Measurements from ENCODE around the gene PTPRE.

The PTPRE gene

GRCh38 chr10:127962205-127962604 is 55.3 kb downstream of the PTPRE start:
- no peak for DNase-seq

- DNase-seq, result no peak
These were observed 56.2 kb downstream of the PTPRE start for GRCh38 chr10:127963136-127963535.

- no peak for DNase-seq
These were observed 57.7 kb downstream of the PTPRE start for GRCh38 chr10:127964621-127965020.

- DNase-seq, result no peak
These were observed 60.0 kb downstream of the PTPRE start for GRCh38 chr10:127966875-127967274.

GRCh38 chr10:127968027-127968441 is 61.1 kb downstream of the PTPRE start:
- no peak for DNase-seq

- no peak for DNase-seq
These were observed 61.8 kb downstream of the PTPRE start for GRCh38 chr10:127968659-127969058.

GRCh38 chr10:127971101-127971946 is 64.4 kb downstream of the PTPRE start:
- no peak for DNase-seq

- no peak for DNase-seq
These were observed 65.2 kb downstream of the PTPRE start for GRCh38 chr10:127971963-127972615.

- no peak for DNase-seq
These were observed 66.0 kb downstream of the PTPRE start for GRCh38 chr10:127972751-127973357.

- DNase-seq, result no peak
These were observed 66.9 kb downstream of the PTPRE start for GRCh38 chr10:127973791-127974311.

GRCh38 chr10:127974911-127975310 is 68.0 kb downstream of the PTPRE start:
- no peak for DNase-seq

GRCh38 chr10:127976286-127976685 is 69.4 kb downstream of the PTPRE start:
- no peak for DNase-seq

- no peak for DNase-seq
These were observed 69.9 kb downstream of the PTPRE start for GRCh38 chr10:127976701-127977356.

GRCh38 chr10:127977357-127978009 is 70.6 kb downstream of the PTPRE start:
- DNase-seq, result no peak

- no peak for DNase-seq
These were observed 71.6 kb downstream of the PTPRE start for GRCh38 chr10:127978481-127978880.

- DNase-seq, result no peak
These were observed 72.1 kb downstream of the PTPRE start for GRCh38 chr10:127979045-127979444.

GRCh38 chr10:127979566-127979965 is 72.7 kb downstream of the PTPRE start:
- DNase-seq, result no peak

GRCh38 chr10:127980898-127981297 is 74.0 kb downstream of the PTPRE start:
- DNase-seq, result no peak

- no peak for DNase-seq
These were observed 75.7 kb downstream of the PTPRE start for GRCh38 chr10:127982601-127983000.

GRCh38 chr10:127983344-127984100 is 76.6 kb downstream of the PTPRE start:
- no peak for DNase-seq

- DNase-seq, result no peak
These were observed 78.0 kb downstream of the PTPRE start for GRCh38 chr10:127984945-127985344.

Data from CD4-positive, alpha-beta T cell treated with Interleukin-21 for 1 hour (primary cell).